NCI-H526 (cell line): Measurements from ENCODE around the gene PRUNE2.

Experiments used
- DNase-seq, 2 experiments: peaks; one replicate each; lab custom pipeline; 2025; lab: John Stamatoyannopoulos, UW

The PRUNE2 gene

GRCh38 chr9:76898786-76899185, 7.1 kb downstream of the PRUNE2 start:
- DNase-seq, result no peak

GRCh38 chr9:76897804-76898525, 7.9 kb downstream of the PRUNE2 start:
- no peak for DNase-seq

- DNase-seq, result no peak
Observed at GRCh38 chr9:76896035-76896434, 9.9 kb downstream of the PRUNE2 start.

- no peak for DNase-seq
Observed at GRCh38 chr9:76895186-76895585, 10.7 kb downstream of the PRUNE2 start.

- no peak for DNase-seq
Observed at GRCh38 chr9:76894198-76894597, 11.7 kb downstream of the PRUNE2 start.

GRCh38 chr9:76893395-76893932, 12.4 kb downstream of the PRUNE2 start:
- DNase-seq, result no peak

- no peak for DNase-seq
Observed at GRCh38 chr9:76891874-76892273, 14.0 kb downstream of the PRUNE2 start.

GRCh38 chr9:76891279-76891678, 14.6 kb downstream of the PRUNE2 start:
- no peak for DNase-seq

GRCh38 chr9:76887951-76888350, 18.0 kb downstream of the PRUNE2 start:
- no peak for DNase-seq

- no peak for DNase-seq
Observed at GRCh38 chr9:76887003-76887821, 18.7 kb downstream of the PRUNE2 start.

GRCh38 chr9:76886318-76886717, 19.6 kb downstream of the PRUNE2 start:
- no peak for DNase-seq

- no peak for DNase-seq
Observed at GRCh38 chr9:76884823-76885222, 21.1 kb downstream of the PRUNE2 start.

- no peak for DNase-seq
Observed at GRCh38 chr9:76883341-76883855, 22.5 kb downstream of the PRUNE2 start.

- DNase-seq, result no peak
Observed at GRCh38 chr9:76882686-76883085, 23.2 kb downstream of the PRUNE2 start.

GRCh38 chr9:76880210-76880609, 25.7 kb downstream of the PRUNE2 start:
- DNase-seq, result no peak

GRCh38 chr9:76878933-76879332, 27.0 kb downstream of the PRUNE2 start:
- DNase-seq, result no peak

- DNase-seq, result no peak
Observed at GRCh38 chr9:76877961-76878360, 28.0 kb downstream of the PRUNE2 start.

- DNase-seq, result no peak
Observed at GRCh38 chr9:76876098-76876497, 29.8 kb downstream of the PRUNE2 start.

- DNase-seq, result no peak
Observed at GRCh38 chr9:76873821-76874220, 32.1 kb downstream of the PRUNE2 start.

- DNase-seq, result no peak
Observed at GRCh38 chr9:76873056-76873792, 32.7 kb downstream of the PRUNE2 start.

- peak; percentile 19 to 25 for DNase-seq
Observed at GRCh38 chr9:76868897-76869296, 37.0 kb downstream of the PRUNE2 start.

- DNase-seq, result no peak
Observed at GRCh38 chr9:76866689-76867088, 39.2 kb downstream of the PRUNE2 start.
